ENCODE measurements around the gene EMX2.

DNA sequence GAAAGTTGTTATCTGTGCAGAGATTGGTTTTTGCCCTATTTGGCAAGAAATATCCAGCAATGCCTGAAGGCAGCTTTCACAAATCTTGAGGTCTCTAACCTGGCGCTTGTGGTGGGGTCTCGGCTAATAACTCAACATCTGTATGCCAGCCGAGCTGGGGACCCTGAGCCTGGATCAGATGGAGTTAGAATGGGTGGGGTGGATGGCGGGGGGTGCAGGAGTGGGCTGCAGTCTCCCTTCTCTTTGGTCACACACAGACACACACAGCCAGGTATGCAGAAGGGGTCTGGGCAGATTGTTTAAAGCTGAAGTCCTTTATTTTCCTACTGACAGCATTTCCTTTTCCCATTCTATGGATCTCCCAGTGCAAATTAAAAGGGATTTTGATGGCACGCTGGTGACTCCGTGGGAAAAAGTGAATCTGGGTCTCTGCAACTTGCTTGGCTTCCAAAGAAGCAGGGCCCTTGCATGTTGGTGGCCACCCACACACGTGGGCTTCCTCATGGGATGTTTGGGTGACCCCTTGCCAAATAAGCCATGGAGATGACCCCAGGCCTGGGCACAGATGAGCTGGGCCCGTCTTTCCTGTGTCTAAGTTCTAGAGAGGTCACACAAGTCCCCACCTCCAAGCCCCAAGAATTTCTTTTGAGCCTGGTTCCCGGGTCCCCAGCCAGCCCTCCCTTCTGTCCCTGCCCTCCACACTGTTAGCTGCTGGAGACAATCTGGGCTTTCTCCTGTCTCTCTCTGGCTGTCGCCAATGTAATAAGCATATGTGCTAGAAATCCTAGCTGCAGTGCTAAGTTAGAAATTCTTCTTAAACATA is 39.9 kb upstream of the EMX2 start:
- TF ChIP-seq, protein P1, sequence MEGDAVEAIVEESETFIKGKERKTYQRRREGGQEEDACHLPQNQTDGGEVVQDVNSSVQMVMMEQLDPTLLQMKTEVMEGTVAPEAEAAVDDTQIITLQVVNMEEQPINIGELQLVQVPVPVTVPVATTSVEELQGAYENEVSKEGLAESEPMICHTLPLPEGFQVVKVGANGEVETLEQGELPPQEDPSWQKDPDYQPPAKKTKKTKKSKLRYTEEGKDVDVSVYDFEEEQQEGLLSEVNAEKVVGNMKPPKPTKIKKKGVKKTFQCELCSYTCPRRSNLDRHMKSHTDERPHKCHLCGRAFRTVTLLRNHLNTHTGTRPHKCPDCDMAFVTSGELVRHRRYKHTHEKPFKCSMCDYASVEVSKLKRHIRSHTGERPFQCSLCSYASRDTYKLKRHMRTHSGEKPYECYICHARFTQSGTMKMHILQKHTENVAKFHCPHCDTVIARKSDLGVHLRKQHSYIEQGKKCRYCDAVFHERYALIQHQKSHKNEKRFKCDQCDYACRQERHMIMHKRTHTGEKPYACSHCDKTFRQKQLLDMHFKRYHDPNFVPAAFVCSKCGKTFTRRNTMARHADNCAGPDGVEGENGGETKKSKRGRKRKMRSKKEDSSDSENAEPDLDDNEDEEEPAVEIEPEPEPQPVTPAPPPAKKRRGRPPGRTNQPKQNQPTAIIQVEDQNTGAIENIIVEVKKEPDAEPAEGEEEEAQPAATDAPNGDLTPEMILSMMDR (IDR thresholded peaks at IDR 0.05; ENCODE audit: insufficient read depth, low read length, poor library complexity, severe bottlenecking), result no peak
- no peak for TF ChIP-seq EZH2phosphoT487 (conservative IDR thresholded peaks at IDR 0.05; ENCODE audit: low read length)
